Liver (tissue), 9 donors: ENCODE data around the gene FAM234B. TPM values are rescaled to one million over a fixed set of nuclear protein-coding genes. Genes with fewer than 3 reads are reported as not detected.

Experiments used
- DNase-seq: peaks from one replicate; pipeline ENCODE4 v3.0.0-alpha.2; 2017; ENCODE audit warnings: low spot score
- H3K27ac ChIP-seq, 2 donors: one replicate each; pipeline ENCODE4 v1.7.0; 2013; ENCODE audit warnings: inconsistent platforms in 2 of 2, low read length in 2 of 2, control low read depth in 1 of 2, low read depth in 1 of 2, mild to moderate bottlenecking in 1 of 2
- H3K27me3 ChIP-seq, 4 donors: one replicate each; pipeline versions ENCODE4 v1.6.1 to v1.7.0; 2013; ENCODE audit warnings: low read length in 3 of 4, inconsistent platforms in 1 of 4, mild to moderate bottlenecking in 1 of 4, moderate library complexity in 1 of 4; ENCODE audit not compliant: control insufficient read depth in 4 of 4, insufficient read depth in 4 of 4
- H3K36me3 ChIP-seq, 4 donors: one replicate each; pipeline versions ENCODE4 v1.6.1 to v1.7.0; 2013; ENCODE audit warnings: low read length in 3 of 4, mild to moderate bottlenecking in 3 of 4, low read depth in 1 of 4, moderate library complexity in 1 of 4; ENCODE audit not compliant: control insufficient read depth in 4 of 4, insufficient read depth in 3 of 4
- H3K4me1 ChIP-seq, 4 donors: one replicate each; pipeline versions ENCODE4 v1.6.1 to v1.7.0; 2013; ENCODE audit warnings: low read length in 3 of 4, mild to moderate bottlenecking in 3 of 4, moderate library complexity in 1 of 4; ENCODE audit not compliant: control insufficient read depth in 4 of 4, insufficient read depth in 4 of 4
- H3K4me3 ChIP-seq, 3 donors: one replicate each; pipeline versions ENCODE4 v1.6.1 to v1.7.0; 2013; ENCODE audit warnings: low read length in 3 of 3, control low read depth in 1 of 3, low read depth in 1 of 3, mild to moderate bottlenecking in 1 of 3
- H3K9ac ChIP-seq, 2 donors: one replicate each; pipeline ENCODE4 v1.7.0; 2013; ENCODE audit warnings: low read length in 2 of 2, mild to moderate bottlenecking in 2 of 2, moderate library complexity in 2 of 2, control low read depth in 1 of 2, low read depth in 1 of 2
- H3K9me3 ChIP-seq, 4 donors: one replicate each; pipeline versions ENCODE4 v1.6.1 to v1.7.0; 2013; ENCODE audit warnings: low read length in 3 of 4; ENCODE audit not compliant: control insufficient read depth in 4 of 4
- FOXA1 ChIP-seq: IDR thresholded peaks from 2 replicates; pipeline ENCODE4 v1.6.1; 2016; ENCODE audit warnings: antibody characterized with exemption
- FOXA2 ChIP-seq: IDR thresholded peaks from 2 replicates; pipeline ENCODE4 v1.6.1; 2016; ENCODE audit warnings: antibody characterized with exemption
- GABPA ChIP-seq, 2 donors: IDR thresholded peaks in 1 of 2; conservative IDR thresholded peaks in 1 of 2; 2 replicates each; pipeline ENCODE4 v1.6.1; 2016; ENCODE audit warnings: antibody characterized with exemption in 2 of 2, mild to moderate bottlenecking in 1 of 2, moderate library complexity in 1 of 2
- RXRA ChIP-seq, 2 donors: IDR thresholded peaks; 2 replicates each; pipeline ENCODE4 v1.6.1; 2017 to 2018; ENCODE audit warnings: antibody characterized with exemption in 2 of 2, mild to moderate bottlenecking in 1 of 2
- SP1 ChIP-seq: IDR thresholded peaks from 2 replicates; pipeline ENCODE4 v1.6.1; 2018; ENCODE audit warnings: antibody characterized with exemption, mild to moderate bottlenecking
- TAF1 ChIP-seq: conservative IDR thresholded peaks from 2 replicates; pipeline ENCODE4 v1.6.1; 2016; ENCODE audit warnings: antibody characterized with exemption, mild to moderate bottlenecking
- YY1 ChIP-seq: IDR thresholded peaks from 2 replicates; pipeline ENCODE4 v1.6.1; 2016; ENCODE audit warnings: antibody characterized with exemption, mild to moderate bottlenecking
- WGBS: extraction: QIAGEN DNeasy Blood & Tissue Kit; methylation state at CpG from one replicate; pipeline ENCODE4 v1.1.7; 2013; 5-methylcytosine and 5-hydroxymethylcytosine counted together
- polyA plus RNA-seq, 2 donors: library from polyadenylated mRNA; stranded (reverse) in 1 of 2; unstranded in 1 of 2; fragments of 200-250 nt in 1 of 2; fragments of >200 nt in 1 of 2; fragmentation: Nextera tagmentation in 1 of 2; extraction: Ambion mirVana in 1 of 2; gene quantifications; one replicate each; pipeline versions ENCODE4 v1.2.1 to v1.2.3, GENCODE V29; 2013 to 2015
- total RNA-seq, 2 donors: library from RNA; depleted of rRNA; stranded (reverse); fragments of >200 nt; gene quantifications; one replicate each; pipeline ENCODE4 v1.2.3, GENCODE V29; 2014
- TF ChIP-seq, protein P1 (sequence below): IDR thresholded peaks from 2 replicates; pipeline ENCODE4 v1.6.1; 2016; ENCODE audit warnings: antibody characterized with exemption
- TF ChIP-seq, protein P2 (sequence below): IDR thresholded peaks from 2 replicates; pipeline ENCODE4 v1.6.1; 2016; ENCODE audit warnings: antibody characterized with exemption, mild to moderate bottlenecking
- TF ChIP-seq, protein P3 (sequence below): IDR thresholded peaks from 2 replicates; pipeline ENCODE4 v1.6.1; 2016; ENCODE audit warnings: antibody characterized with exemption
- TF ChIP-seq, protein P4 (sequence below): IDR thresholded peaks from 2 replicates; pipeline ENCODE4 v1.6.1; 2016; ENCODE audit warnings: antibody characterized with exemption
- donor health status: healthy.
- donor health status: healthy.
- donor health status: healthy.
- donor health status: healthy.
- donor health status: healthy.

The FAM234B gene
- total and polyA plus RNA-seq, 4 donors, result 1.7 to 8.0 (median 3.2) TPM

DNA sequence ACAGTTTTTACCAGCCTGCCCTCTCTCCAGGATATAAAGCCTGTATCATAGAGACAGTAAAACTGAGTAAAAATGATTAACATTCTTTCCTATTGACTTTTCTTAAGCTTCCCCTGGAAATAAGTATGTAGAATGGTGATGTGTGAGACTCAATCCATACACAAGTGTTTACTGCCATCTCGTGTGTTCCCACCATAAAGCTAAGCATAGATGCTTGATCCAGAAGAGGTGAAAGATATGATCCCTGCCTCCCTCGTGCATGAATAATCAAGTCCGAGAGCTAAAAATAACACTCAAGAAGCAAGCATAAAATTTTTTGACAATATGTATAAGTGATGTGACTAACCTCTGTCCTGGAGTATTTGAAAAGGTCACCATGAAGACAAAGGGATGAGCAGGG is 76.2 kb downstream of the FAM234B start:
- no peaks in the 10 kb centered on the region for H3K36me3 ChIP-seq
- H3K4me3 ChIP-seq, result no peak overlapping the region
- H3K27ac ChIP-seq, result no peak overlapping the region
- no peaks in the 10 kb centered on the region for H3K4me1 ChIP-seq
- H3K27me3 ChIP-seq, result no peaks in the 10 kb centered on the region
- H3K9me3 ChIP-seq, result no peaks in the 10 kb centered on the region
- TF ChIP-seq, protein P1, sequence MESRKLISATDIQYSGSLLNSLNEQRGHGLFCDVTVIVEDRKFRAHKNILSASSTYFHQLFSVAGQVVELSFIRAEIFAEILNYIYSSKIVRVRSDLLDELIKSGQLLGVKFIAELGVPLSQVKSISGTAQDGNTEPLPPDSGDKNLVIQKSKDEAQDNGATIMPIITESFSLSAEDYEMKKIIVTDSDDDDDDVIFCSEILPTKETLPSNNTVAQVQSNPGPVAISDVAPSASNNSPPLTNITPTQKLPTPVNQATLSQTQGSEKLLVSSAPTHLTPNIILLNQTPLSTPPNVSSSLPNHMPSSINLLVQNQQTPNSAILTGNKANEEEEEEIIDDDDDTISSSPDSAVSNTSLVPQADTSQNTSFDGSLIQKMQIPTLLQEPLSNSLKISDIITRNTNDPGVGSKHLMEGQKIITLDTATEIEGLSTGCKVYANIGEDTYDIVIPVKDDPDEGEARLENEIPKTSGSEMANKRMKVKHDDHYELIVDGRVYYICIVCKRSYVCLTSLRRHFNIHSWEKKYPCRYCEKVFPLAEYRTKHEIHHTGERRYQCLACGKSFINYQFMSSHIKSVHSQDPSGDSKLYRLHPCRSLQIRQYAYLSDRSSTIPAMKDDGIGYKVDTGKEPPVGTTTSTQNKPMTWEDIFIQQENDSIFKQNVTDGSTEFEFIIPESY, result no peak
- TF ChIP-seq RXRA (IDR thresholded peaks at IDR 0.05) (no peak), GABPA (IDR thresholded peaks at IDR 0.05 in 1 of 2, conservative IDR thresholded peaks at IDR 0.05 in 1 of 2) (no peak), TAF1 (no peak), FOXA2 (no peak), YY1 (no peak), SP1 (no peak)
- TF ChIP-seq, protein P2, sequence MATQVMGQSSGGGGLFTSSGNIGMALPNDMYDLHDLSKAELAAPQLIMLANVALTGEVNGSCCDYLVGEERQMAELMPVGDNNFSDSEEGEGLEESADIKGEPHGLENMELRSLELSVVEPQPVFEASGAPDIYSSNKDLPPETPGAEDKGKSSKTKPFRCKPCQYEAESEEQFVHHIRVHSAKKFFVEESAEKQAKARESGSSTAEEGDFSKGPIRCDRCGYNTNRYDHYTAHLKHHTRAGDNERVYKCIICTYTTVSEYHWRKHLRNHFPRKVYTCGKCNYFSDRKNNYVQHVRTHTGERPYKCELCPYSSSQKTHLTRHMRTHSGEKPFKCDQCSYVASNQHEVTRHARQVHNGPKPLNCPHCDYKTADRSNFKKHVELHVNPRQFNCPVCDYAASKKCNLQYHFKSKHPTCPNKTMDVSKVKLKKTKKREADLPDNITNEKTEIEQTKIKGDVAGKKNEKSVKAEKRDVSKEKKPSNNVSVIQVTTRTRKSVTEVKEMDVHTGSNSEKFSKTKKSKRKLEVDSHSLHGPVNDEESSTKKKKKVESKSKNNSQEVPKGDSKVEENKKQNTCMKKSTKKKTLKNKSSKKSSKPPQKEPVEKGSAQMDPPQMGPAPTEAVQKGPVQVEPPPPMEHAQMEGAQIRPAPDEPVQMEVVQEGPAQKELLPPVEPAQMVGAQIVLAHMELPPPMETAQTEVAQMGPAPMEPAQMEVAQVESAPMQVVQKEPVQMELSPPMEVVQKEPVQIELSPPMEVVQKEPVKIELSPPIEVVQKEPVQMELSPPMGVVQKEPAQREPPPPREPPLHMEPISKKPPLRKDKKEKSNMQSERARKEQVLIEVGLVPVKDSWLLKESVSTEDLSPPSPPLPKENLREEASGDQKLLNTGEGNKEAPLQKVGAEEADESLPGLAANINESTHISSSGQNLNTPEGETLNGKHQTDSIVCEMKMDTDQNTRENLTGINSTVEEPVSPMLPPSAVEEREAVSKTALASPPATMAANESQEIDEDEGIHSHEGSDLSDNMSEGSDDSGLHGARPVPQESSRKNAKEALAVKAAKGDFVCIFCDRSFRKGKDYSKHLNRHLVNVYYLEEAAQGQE, result no peak
- 82% methylated on average over 3 of the region's 3 CpGs for whole genome bisulfite sequencing
- DNase-seq, result no peak
- no peak overlapping the region for H3K9ac ChIP-seq

DNA sequence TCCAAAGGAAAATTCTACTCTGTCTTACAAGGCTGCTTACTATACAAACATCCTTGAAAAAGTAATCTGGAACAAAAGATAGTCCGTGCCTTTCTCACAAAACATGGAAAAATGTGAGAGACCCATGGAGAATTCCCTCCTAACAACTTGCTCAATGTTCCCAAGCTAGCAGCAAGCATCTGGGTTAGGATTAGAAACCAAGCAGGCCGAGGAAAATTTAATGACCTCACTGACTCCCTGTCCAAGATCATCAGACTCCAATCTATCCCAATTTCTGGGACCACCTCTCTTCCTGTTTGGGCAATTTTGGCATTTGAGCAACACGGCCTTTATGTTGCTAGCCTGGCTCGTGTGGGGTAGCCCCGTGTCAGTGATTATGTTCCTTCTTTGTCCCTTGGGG is 77.4 kb downstream of the FAM234B start:
- Histone ChIP-seq H3K27ac (no peak overlapping the region), H3K4me1 (no peaks in the 10 kb centered on the region), H3K9ac (no peak overlapping the region), H3K36me3 (no peaks in the 10 kb centered on the region), H3K27me3 (no peaks in the 10 kb centered on the region), H3K9me3 (no peaks in the 10 kb centered on the region), H3K4me3 (no peak overlapping the region)
- TF ChIP-seq FOXA1 (no peak), GABPA (IDR thresholded peaks at IDR 0.05 in 1 of 2, conservative IDR thresholded peaks at IDR 0.05 in 1 of 2) (no peak)
- TF ChIP-seq, protein P3, sequence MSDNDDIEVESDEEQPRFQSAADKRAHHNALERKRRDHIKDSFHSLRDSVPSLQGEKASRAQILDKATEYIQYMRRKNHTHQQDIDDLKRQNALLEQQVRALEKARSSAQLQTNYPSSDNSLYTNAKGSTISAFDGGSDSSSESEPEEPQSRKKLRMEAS, result no peak
- TF ChIP-seq, protein P4, sequence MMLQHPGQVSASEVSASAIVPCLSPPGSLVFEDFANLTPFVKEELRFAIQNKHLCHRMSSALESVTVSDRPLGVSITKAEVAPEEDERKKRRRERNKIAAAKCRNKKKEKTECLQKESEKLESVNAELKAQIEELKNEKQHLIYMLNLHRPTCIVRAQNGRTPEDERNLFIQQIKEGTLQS, result no peak
- 89% methylated on average over 5 of the region's 5 CpGs for WGBS
- DNase-seq, result no peak
